GM12864 (cell line): ENCODE data around the gene GAA.

ENCODE experiments used
- DNase-seq: peaks from one replicate; pipeline ENCODE4 v3.0.0-alpha.2; 2011; ENCODE audit warnings: low read depth
- H3K4me3 ChIP-seq: 2 replicates; pipeline ENCODE4 v1.5.1; 2011; ENCODE audit warnings: mild to moderate bottlenecking, low read depth, low read length, control low read depth
- TF ChIP-seq, protein P1 (sequence below): IDR thresholded peaks from 2 replicates; pipeline ENCODE4 v1.5.1; 2011; ENCODE audit warnings: low read depth, mild to moderate bottlenecking, moderate library complexity, low read length, control low read depth, inconsistent platforms; ENCODE audit errors: missing control alignments

The GAA gene

DNA sequence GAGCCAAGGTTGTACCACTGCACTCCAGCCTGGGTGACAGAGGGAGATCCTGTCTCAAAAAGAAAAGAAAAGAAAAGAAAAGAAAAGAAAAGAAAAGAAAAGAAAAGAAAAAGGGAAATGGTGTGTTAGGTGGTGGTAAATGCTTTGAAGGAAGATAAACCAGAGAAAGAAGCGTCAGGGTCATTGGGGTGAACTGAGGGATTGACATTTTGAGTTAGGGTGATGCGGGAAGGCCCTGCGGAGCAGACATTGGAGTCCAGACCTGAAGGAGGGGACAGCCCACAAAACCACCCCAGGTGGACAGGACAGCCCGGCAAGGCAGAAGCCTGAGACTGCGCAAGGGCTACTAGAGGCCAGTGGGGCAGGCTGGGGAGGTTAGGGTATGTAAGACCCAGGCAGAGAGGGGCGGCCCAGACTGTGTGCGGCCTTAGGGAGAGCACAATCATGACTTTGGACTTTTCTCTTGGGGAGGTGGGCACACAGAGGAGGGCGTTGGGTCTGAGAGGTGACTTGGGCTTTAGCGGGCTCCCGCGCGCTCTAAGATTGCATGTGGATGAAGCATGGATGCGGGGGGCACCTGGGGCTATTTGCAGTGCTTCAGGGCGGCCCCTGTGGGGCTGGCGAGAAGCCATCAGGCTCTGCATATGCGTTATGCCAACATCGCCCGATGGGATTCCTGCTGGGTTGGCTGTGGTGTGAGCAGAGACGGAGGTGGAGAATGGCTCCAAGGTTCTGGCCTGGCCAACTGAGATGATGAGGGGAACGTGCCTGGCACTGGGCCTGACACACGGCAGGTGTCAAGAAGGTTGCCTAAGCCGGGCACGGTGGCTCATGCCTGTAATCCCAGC is 3.3 kb upstream of the GAA start:
- no peak overlapping the region for H3K4me3 ChIP-seq
- DNase-seq = no peak
- TF ChIP-seq, protein P1, sequence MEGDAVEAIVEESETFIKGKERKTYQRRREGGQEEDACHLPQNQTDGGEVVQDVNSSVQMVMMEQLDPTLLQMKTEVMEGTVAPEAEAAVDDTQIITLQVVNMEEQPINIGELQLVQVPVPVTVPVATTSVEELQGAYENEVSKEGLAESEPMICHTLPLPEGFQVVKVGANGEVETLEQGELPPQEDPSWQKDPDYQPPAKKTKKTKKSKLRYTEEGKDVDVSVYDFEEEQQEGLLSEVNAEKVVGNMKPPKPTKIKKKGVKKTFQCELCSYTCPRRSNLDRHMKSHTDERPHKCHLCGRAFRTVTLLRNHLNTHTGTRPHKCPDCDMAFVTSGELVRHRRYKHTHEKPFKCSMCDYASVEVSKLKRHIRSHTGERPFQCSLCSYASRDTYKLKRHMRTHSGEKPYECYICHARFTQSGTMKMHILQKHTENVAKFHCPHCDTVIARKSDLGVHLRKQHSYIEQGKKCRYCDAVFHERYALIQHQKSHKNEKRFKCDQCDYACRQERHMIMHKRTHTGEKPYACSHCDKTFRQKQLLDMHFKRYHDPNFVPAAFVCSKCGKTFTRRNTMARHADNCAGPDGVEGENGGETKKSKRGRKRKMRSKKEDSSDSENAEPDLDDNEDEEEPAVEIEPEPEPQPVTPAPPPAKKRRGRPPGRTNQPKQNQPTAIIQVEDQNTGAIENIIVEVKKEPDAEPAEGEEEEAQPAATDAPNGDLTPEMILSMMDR = no peak

- DNase-seq = no peak
- H3K4me3 ChIP-seq = no peak overlapping the region
- TF ChIP-seq, protein P1 = no peak
Observed at GRCh38 chr17:80099291-80100034, 1.9 kb upstream of the GAA start.

DNA sequence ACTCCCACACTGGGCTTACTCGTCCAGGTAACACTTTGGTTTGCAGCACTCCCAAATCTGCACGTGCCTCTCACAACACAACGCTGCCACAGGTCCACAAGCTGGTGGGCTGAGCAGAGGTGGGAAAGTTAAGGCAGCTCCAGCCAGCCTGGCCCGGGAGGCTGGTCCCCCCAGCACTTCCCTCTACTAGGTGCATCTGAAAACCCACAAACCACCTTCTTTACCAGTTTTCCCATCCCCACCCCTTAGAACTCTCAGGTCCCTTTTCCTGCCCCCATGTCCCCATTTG is 1.4 kb upstream of the GAA start:
- TF ChIP-seq, protein P1 = no peak
- H3K4me3 ChIP-seq = no peak overlapping the region
- DNase-seq = no peak

DNA sequence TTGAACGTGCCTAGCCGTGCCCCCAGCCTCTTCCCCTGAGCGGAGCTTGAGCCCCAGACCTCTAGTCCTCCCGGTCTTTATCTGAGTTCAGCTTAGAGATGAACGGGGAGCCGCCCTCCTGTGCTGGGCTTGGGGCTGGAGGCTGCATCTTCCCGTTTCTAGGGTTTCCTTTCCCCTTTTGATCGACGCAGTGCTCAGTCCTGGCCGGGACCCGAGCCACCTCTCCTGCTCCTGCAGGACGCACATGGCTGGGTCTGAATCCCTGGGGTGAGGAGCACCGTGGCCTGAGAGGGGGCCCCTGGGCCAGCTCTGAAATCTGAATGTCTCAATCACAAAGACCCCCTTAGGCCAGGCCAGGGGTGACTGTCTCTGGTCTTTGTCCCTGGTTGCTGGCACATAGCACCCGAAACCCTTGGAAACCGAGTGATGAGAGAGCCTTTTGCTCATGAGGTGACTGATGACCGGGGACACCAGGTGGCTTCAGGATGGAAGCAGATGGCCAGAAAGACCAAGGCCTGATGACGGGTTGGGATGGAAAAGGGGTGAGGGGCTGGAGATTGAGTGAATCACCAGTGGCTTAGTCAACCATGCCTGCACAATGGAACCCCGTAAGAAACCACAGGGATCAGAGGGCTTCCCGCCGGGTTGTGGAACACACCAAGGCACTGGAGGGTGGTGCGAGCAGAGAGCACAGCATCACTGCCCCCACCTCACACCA is 724 bp downstream of the GAA start:
- no peak for DNase-seq
- TF ChIP-seq, protein P1 = no peak

GRCh38 chr17:80102664-80103448 is 1.5 kb downstream of the GAA start:
- H3K4me3 ChIP-seq = no peak overlapping the region
- DNase-seq = no peak
- TF ChIP-seq, protein P1 = no peak

More for the DNA sequence above, 724 bp downstream of the GAA start:
- H3K4me3 ChIP-seq = peak overlapping the region; percentile 64

DNA sequence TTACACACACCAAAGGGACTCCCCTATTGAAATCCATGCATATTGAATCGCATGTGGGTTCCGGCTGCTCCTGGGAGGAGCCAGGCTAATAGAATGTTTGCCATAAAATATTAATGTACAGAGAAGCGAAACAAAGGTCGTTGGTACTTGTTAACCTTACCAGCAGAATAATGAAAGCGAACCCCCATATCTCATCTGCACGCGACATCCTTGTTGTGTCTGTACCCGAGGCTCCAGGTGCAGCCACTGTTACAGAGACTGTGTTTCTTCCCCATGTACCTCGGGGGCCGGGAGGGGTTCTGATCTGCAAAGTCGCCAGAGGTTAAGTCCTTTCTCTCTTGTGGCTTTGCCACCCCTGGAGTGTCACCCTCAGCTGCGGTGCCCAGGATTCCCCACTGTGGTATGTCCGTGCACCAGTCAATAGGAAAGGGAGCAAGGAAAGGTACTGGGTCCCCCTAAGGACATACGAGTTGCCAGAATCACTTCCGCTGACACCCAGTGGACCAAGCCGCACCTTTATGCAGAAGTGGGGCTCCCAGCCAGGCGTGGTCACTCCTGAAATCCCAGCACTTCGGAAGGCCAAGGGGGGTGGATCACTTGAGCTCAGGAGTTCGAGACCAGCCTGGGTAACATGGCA is 2.2 kb downstream of the GAA start:
- no peak for DNase-seq
- TF ChIP-seq, protein P1 = no peak
- H3K4me3 ChIP-seq = no peak overlapping the region
